DMS114 treated with DMSO at 0.1 percent for 48 hours (cell line): ENCODE data around the gene ZNF718.
A peak's percentile ranks its signal among the peaks of the same experiment; 100 is the strongest.
"Not testable (repeated sequence)": the region's sequence is repeated elsewhere in the genome, so short reads cannot be mapped to it uniquely, and the experiment has no call there.

ENCODE experiments used
- DNase-seq: peaks from one replicate; lab custom pipeline; 2025; ENCODE audit not compliant: unreplicated experiment; lab: John Stamatoyannopoulos, UW

Gene ZNF718

GRCh38 chr4:147233-147632, 22.9 kb downstream of the ZNF718 start:
- DNase-seq, result no peak

- DNase-seq, result no peak
Measured at GRCh38 chr4:161496-162284, 37.4 kb downstream of the ZNF718 start.

- DNase-seq, result not testable (repeated sequence)
Measured at GRCh38 chr4:169640-170039, 45.3 kb downstream of the ZNF718 start.

- not testable (repeated sequence) for DNase-seq
Measured at GRCh38 chr4:171318-171717, 47.0 kb downstream of the ZNF718 start.

- no peak for DNase-seq
Measured at GRCh38 chr4:173666-174314, 49.5 kb downstream of the ZNF718 start.

- DNase-seq, result no peak
Measured at GRCh38 chr4:175986-176385, 51.7 kb downstream of the ZNF718 start.

- no peak for DNase-seq
Measured at GRCh38 chr4:176995-177394, 52.7 kb downstream of the ZNF718 start.

GRCh38 chr4:182225-182624, 57.9 kb downstream of the ZNF718 start:
- DNase-seq, result not testable (repeated sequence)

- DNase-seq, result no peak
Measured at GRCh38 chr4:188091-188490, 63.8 kb downstream of the ZNF718 start.

- DNase-seq, result not testable (repeated sequence)
Measured at GRCh38 chr4:195159-195558, 70.9 kb downstream of the ZNF718 start.

- DNase-seq, result no peak
Measured at GRCh38 chr4:200936-201335, 76.6 kb downstream of the ZNF718 start.

- DNase-seq, result not testable (repeated sequence)
Measured at GRCh38 chr4:202822-203221, 78.5 kb downstream of the ZNF718 start.

GRCh38 chr4:205097-205756, 80.9 kb downstream of the ZNF718 start:
- DNase-seq, result no peak

GRCh38 chr4:206054-206453, 81.8 kb downstream of the ZNF718 start:
- DNase-seq, result no peak

- DNase-seq, result not testable (repeated sequence)
Measured at GRCh38 chr4:208416-209096, 84.3 kb downstream of the ZNF718 start.

- DNase-seq, result no peak
Measured at GRCh38 chr4:211033-211511, 86.8 kb downstream of the ZNF718 start.

- DNase-seq, result peak; percentile 58
Measured at GRCh38 chr4:212438-213188, 88.3 kb downstream of the ZNF718 start.

- DNase-seq, result not testable (repeated sequence)
Measured at GRCh38 chr4:213189-213535, 88.9 kb downstream of the ZNF718 start.
